Measurements from ENCODE around the gene UBA1.

UBA1 gene

GRCh38 chrX:47169726-47170515 lies 23.7 kb upstream of the UBA1 start:
- no peak for DNase-seq (ENCODE audit: low read depth in 2 of 2)

- no peak for DNase-seq (ENCODE audit: low read depth in 2 of 2)
These were observed 22.6 kb upstream of the UBA1 start for GRCh38 chrX:47170861-47171692.

- DNase-seq (ENCODE audit: low read depth in 2 of 2) = no peak
These were observed 21.6 kb upstream of the UBA1 start for GRCh38 chrX:47171996-47172395.

- DNase-seq (ENCODE audit: low read depth in 2 of 2) = no peak
These were observed 21.1 kb upstream of the UBA1 start for GRCh38 chrX:47172549-47172948.

GRCh38 chrX:47172971-47173792 lies 20.4 kb upstream of the UBA1 start:
- DNase-seq (ENCODE audit: low read depth in 2 of 2) = no peak

GRCh38 chrX:47174376-47174775 lies 19.3 kb upstream of the UBA1 start:
- no peak for DNase-seq (ENCODE audit: low read depth in 2 of 2)

GRCh38 chrX:47174846-47175587 lies 18.6 kb upstream of the UBA1 start:
- DNase-seq (ENCODE audit: low read depth in 2 of 2) = no peak

GRCh38 chrX:47175588-47175980 lies 18.0 kb upstream of the UBA1 start:
- DNase-seq (ENCODE audit: low read depth in 2 of 2) = no peak

GRCh38 chrX:47176101-47176740 lies 17.4 kb upstream of the UBA1 start:
- no peak for DNase-seq (ENCODE audit: low read depth in 2 of 2)

GRCh38 chrX:47177079-47177478 lies 16.6 kb upstream of the UBA1 start:
- no peak for DNase-seq (ENCODE audit: low read depth in 2 of 2)

- no peak for DNase-seq (ENCODE audit: low read depth in 2 of 2)
These were observed 15.3 kb upstream of the UBA1 start for GRCh38 chrX:47178337-47178736.

- DNase-seq (ENCODE audit: low read depth in 2 of 2) = no peak
These were observed 14.3 kb upstream of the UBA1 start for GRCh38 chrX:47179221-47179927.

GRCh38 chrX:47179928-47180255 lies 13.7 kb upstream of the UBA1 start:
- no peak for DNase-seq (ENCODE audit: low read depth in 2 of 2)

GRCh38 chrX:47180346-47180745 lies 13.3 kb upstream of the UBA1 start:
- DNase-seq (ENCODE audit: low read depth in 2 of 2) = no peak

- no peak for DNase-seq (ENCODE audit: low read depth in 2 of 2)
These were observed 12.3 kb upstream of the UBA1 start for GRCh38 chrX:47181301-47181700.

- no peak for DNase-seq (ENCODE audit: low read depth in 2 of 2)
These were observed 11.4 kb upstream of the UBA1 start for GRCh38 chrX:47182106-47182700.

- no peak for DNase-seq (ENCODE audit: low read depth in 2 of 2)
These were observed 9.1 kb upstream of the UBA1 start for GRCh38 chrX:47184486-47184885.

- no peak for DNase-seq (ENCODE audit: low read depth in 2 of 2)
These were observed 8.4 kb upstream of the UBA1 start for GRCh38 chrX:47185241-47185640.

GRCh38 chrX:47186096-47186740 lies 7.4 kb upstream of the UBA1 start:
- DNase-seq (ENCODE audit: low read depth in 2 of 2) = no peak

All from fibroblast of skin of left biceps (primary cell).